HG03159 (cell line): ENCODE measurements around the gene SLC22A23.

Experiments used
- ATAC-seq: cut with Tn5 transposase; IDR thresholded peaks from one replicate; pipeline ENCODE4 v1.9.1; 2021; ENCODE audit warnings: mild to moderate bottlenecking, moderate library complexity; ENCODE audit not compliant: unreplicated experiment

Gene SLC22A23

GRCh38 chr6:3423439-3424184 is 33.2 kb downstream of the SLC22A23 start:
- no peak for ATAC-seq

DNA sequence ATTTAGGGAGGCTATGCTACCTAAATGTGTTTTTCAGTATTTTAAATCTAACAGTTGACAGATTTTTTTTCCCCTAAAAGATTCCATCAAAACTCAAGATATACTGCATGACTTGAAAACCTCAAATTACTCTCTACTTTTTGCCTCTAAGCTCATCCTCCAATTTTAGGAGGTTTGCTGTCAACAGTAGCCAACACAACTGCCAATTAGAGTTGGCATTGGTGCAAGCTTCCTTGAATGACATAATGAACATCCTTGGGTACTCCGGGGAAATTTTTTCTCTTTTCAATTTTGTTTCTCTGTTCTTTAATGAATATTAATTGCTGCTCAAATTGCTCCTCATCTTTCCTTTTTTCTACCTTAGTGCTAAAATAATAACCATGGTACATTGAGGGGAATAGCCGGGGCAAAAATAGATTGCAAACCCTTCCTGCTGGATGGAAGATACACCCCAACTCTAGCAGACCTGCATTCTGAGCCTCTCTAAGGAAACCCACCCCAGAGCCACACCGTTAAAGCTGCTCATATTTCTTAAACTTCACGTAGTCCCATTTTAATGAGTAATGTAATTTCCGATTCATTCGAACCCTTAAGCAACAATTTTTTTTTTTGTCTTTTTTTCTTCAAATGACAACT is 34.3 kb downstream of the SLC22A23 start:
- ATAC-seq = no peak

DNA sequence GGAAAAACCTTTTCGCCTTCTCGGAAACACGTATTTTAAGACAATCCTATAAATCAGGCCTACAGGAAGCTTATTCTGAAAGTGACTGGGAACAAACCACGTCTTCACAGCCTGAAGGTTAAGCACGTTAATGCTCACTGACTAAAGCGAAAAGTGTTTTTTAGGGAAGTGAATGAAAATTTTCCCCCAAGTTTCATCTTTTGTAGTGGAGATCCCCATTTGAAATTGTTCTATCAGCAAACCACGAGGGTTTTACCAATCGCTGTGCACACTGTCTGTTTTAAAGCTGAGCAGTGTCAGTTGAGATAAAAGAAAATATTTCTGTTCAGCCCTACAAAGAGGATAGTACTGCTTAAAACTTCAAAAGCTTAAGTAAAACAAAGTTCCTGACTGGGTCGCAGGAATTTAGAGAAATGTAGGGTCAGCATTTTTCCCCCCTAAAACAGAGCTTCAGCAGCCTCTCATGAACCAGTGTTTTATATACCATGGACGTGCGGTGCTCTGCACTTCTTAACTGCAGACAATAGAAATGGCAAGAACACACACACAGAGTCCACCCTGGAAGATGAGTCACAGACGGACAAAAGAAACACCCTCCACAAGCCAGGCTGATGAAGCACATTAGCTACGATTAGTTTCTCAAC is 34.9 kb downstream of the SLC22A23 start:
- no peak for ATAC-seq

- ATAC-seq = no peak
These were observed 35.7 kb downstream of the SLC22A23 start for GRCh38 chr6:3421143-3421542.

- no peak for ATAC-seq
These were observed 37.1 kb downstream of the SLC22A23 start for GRCh38 chr6:3419624-3420272.

DNA sequence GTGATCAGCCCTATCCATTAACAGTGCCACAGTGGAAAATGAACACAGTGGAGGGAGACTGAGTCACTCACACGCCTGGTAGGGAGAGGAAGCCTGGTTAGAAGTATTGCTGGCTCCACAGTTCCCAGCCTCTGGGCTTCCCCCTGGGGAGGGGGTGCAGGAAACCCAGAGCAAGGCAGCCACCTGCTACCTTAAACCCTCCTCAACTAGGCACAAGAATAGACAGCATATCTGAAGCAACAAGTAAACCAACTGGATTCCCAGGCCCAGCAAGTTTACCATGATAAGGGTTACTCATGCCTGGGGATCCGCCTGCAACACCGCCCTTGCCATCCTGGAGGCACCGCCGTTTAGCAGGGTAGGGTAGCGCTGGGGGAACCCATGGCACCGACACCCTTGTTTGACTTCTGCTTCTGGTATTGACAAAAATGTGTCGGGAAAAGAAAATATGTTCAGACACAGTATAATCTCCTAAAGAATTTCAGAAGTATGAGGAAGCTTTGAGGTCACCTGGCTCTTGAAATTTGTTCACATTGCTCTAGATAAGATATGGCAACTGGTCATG is 38.3 kb downstream of the SLC22A23 start:
- ATAC-seq = no peak

DNA sequence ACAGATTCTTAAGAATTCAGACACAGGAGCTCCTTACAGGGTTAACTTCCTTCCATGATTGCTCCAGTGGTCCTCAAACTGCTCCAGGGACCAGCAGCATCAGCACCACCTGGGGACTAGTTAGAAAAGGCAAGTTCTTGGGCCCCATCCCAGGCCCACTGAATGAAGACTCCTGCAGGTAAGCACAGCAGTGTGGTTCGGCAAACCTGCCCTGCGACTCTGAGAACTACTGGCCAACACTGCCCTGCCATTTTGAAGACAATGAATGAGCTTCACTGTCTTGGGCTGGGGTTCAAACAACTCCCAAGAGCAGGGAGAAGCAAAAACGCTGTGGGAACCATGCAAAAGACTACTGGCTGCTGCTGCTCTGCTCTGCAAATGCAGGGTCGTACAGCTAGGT is 39.4 kb downstream of the SLC22A23 start:
- ATAC-seq = no peak

GRCh38 chr6:3415490-3415889 is 41.4 kb downstream of the SLC22A23 start:
- no peak for ATAC-seq

- no peak for ATAC-seq
These were observed 41.8 kb downstream of the SLC22A23 start for GRCh38 chr6:3415082-3415453.

GRCh38 chr6:3414327-3415081 is 42.3 kb downstream of the SLC22A23 start:
- no peak for ATAC-seq

- ATAC-seq = no peak
These were observed 43.3 kb downstream of the SLC22A23 start for GRCh38 chr6:3413592-3413991.

DNA sequence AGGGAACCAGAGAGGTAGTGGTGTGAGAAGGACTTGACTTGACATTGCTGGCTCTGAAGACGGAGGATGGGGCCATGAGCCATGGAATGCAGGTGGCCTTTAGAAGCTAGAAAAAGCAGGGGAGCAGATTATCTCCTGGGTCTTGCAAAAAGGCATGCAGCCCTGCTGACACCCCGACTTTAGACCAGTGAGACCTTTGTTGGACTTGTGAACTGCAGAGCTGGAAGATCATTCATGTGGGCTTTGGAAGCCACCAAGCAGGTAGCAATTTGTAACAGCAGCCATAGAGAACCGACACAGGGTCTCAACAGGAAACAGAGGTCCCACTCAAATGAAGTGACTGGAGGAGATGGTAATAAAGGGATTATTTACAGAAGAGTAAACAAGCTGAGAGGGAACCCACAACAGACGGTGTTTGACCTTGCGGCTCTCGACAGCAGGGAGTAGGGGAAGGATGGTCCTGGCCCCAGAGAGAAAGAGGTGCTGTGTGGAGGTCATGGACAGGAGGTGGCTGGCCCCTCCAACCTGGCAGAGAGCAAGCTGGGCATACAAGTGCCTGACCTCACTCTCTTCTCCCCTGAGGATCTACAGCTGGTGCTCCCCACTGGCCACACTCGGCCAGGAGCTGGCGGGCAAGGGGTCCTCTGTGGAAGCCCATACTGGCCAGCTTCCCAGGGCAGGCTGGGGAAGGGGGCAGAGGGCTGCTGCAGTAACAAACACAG is 43.9 kb downstream of the SLC22A23 start:
- ATAC-seq = no peak

GRCh38 chr6:3411967-3412778 is 44.7 kb downstream of the SLC22A23 start:
- no peak for ATAC-seq

- ATAC-seq = no peak
These were observed 46.2 kb downstream of the SLC22A23 start for GRCh38 chr6:3410385-3411360.

DNA sequence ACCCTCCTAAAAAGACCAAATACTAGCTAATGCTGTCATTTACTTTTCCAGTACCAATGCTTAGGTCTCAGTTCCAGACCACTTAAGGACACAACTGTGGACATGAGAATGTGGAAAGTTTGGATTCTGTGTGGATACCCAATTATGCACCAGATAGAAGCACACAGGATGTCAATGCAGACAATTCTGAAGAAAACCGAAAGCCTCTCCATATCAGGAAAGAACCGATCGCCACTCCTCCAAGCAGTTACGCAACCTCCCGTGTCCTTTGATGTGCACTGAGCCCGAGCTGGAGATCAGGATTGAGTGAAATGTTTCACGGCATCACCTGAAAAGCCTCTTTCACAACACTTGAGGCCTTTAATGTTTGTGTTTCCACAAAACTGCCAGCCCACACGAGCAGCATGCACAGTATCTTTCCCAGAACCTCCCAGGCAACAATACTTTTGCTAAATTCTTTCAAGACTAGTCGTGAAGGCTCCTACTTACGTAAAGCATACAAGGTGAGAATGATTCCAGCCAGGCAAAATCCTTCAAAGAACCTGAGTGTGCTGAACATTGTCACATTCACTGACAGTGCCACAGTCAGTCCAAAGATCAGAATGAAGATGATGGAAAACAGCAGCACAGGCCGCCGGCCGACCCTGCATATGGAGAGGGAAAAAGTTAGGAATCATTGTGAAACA is 47.0 kb downstream of the SLC22A23 start:
- ATAC-seq = no peak

GRCh38 chr6:3408665-3409064 is 48.2 kb downstream of the SLC22A23 start:
- ATAC-seq = no peak

DNA sequence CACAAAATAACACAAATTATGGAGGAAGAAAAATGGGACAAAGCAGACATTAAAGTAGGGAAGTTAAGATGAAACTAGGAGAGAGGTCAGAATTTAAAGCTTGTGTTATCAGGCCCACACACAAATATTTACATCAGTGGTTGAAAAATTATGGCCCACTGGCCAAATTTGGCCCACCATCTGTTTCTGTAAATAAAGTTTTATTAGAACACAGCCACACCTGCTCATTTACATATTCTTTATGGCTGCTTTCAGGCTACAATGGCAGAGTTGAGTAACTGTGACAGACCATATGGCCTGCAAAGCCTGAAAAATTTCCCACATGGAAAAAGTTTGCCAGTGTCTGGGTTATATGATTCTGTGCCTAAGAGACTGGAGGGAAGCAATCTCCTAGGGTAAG is 49.0 kb downstream of the SLC22A23 start:
- ATAC-seq = no peak
